Activated CD4-positive, alpha-beta memory T cell treated with anti-CD3 and anti-CD28 coated beads for 36 hours (primary cell): ENCODE results near the gene ST6GALNAC4. TPM values are rescaled to one million over a fixed set of nuclear protein-coding genes. Genes with fewer than 3 reads are reported as not detected.
A peak's percentile ranks its signal among the peaks of the same experiment; 100 is the strongest.
"Not testable (repeated sequence)": the region's sequence is repeated elsewhere in the genome, so short reads cannot be mapped to it uniquely, and the experiment has no call there.

Source experiments
- CTCF ChIA-PET: fragments of 350-600 bp; sonication (Branson Sonifier 250); formaldehyde crosslinking; loops from one replicate; lab custom pipeline; 2021; ENCODE audit warnings: antibody characterized with exemption, inconsistent platforms; lab: Charles Lee
- POLR2A ChIA-PET: fragments of 350-600 bp; sonication (Branson Sonifier 250); formaldehyde crosslinking; loops from one replicate; lab custom pipeline; 2021; ENCODE audit warnings: antibody characterized with exemption; lab: Charles Lee
- DNase-seq: peaks from one replicate; pipeline ENCODE4 v3.0.0-alpha.2; 2020
- H3K27ac Mint-ChIP-seq: one replicate; pipeline ENCODE4 v1.8.0; 2021; ENCODE audit warnings: mixed read lengths
- H3K27me3 Mint-ChIP-seq: one replicate; pipeline ENCODE4 v1.8.0; 2021; ENCODE audit warnings: mixed read lengths
- H3K36me3 Mint-ChIP-seq: one replicate; pipeline ENCODE4 v1.8.0; 2021; ENCODE audit warnings: mixed read lengths
- H3K4me1 Mint-ChIP-seq: one replicate; pipeline ENCODE4 v1.8.0; 2021; ENCODE audit warnings: low read depth, mixed read lengths
- H3K4me3 Mint-ChIP-seq: one replicate; pipeline ENCODE4 v1.8.0; 2021; ENCODE audit warnings: mild to moderate bottlenecking, mixed read lengths
- H3K9me3 Mint-ChIP-seq: one replicate; pipeline ENCODE4 v1.8.0; 2021; ENCODE audit warnings: mixed read lengths
- intact Hi-C: fragments of 100-400 bp; cut with micrococcal nuclease; formaldehyde crosslinking; loops from one replicate; pipeline ENCODE4 v1.15.1; 2023
- total RNA-seq, 2 experiments: library from RNA; stranded (reverse); gene quantifications; one replicate each; pipeline ENCODE4 v1.2.3, GENCODE V29; 2021

The ST6GALNAC4 gene
- total RNA-seq, 2 experiments from 2014 or later: 21.2 to 23.5 TPM

GRCh38 chr9:127875306-127875966, 41.4 kb downstream of the ST6GALNAC4 start:
- POLR2A ChIA-PET: no interaction called here

GRCh38 chr9:127874301-127875221, 42.3 kb downstream of the ST6GALNAC4 start:
- CTCF ChIA-PET: interaction anchor here (1.4 kb wide), 1 partner anchor 47 kb away, joined by 6 read pairs; no protein-coding TSS in a partner anchor
- Mint-ChIP-seq H3K9me3 (no peaks in the 10 kb centered on the region), H3K27ac (no peak overlapping the region), H3K27me3 (no peaks in the 10 kb centered on the region), H3K4me1 (peaks cover 5% of the 10 kb centered on the region), H3K4me3 (no peak overlapping the region), H3K36me3 (peaks cover 2% of the 10 kb centered on the region)
- POLR2A ChIA-PET: no interaction called here
- no peak for DNase-seq
- intact Hi-C loops: no loop called here

More at GRCh38 chr9:127875306-127875966, 41.4 kb downstream of the ST6GALNAC4 start:
- H3K36me3 Mint-ChIP-seq: peaks cover 2% of the 10 kb centered on the region
- no peak overlapping the region for H3K4me3 Mint-ChIP-seq
- no peak overlapping the region for H3K27ac Mint-ChIP-seq
- no peak for DNase-seq
- H3K9me3 Mint-ChIP-seq: no peaks in the 10 kb centered on the region
- CTCF ChIA-PET: interaction anchor here (1.0 kb wide), 1 partner anchor 45 kb away, joined by 3 read pairs; no protein-coding TSS in a partner anchor
- intact Hi-C loops: no loop called here
- peaks cover 5% of the 10 kb centered on the region for H3K4me1 Mint-ChIP-seq
- no peaks in the 10 kb centered on the region for H3K27me3 Mint-ChIP-seq

GRCh38 chr9:127873886-127874285, 43.0 kb downstream of the ST6GALNAC4 start:
- ChIA-PET CTCF (interaction anchor here (1.4 kb wide), 1 partner anchor 48 kb away, joined by 6 read pairs; no protein-coding TSS in a partner anchor), POLR2A (no interaction called here)
- Mint-ChIP-seq H3K36me3 (no peaks in the 10 kb centered on the region), H3K9me3 (no peaks in the 10 kb centered on the region), H3K27me3 (no peaks in the 10 kb centered on the region), H3K4me3 (no peak overlapping the region), H3K4me1 (peaks cover 2% of the 10 kb centered on the region), H3K27ac (no peak overlapping the region)
- intact Hi-C loops: no loop called here
- no peak for DNase-seq

GRCh38 chr9:127873223-127873691, 43.6 kb downstream of the ST6GALNAC4 start:
- Mint-ChIP-seq H3K27ac (no peak overlapping the region), H3K9me3 (no peaks in the 10 kb centered on the region), H3K4me1 (peaks cover 2% of the 10 kb centered on the region), H3K27me3 (no peaks in the 10 kb centered on the region), H3K4me3 (no peak overlapping the region), H3K36me3 (no peaks in the 10 kb centered on the region)
- intact Hi-C loops: no loop called here
- ChIA-PET CTCF (interaction anchor here (1.4 to 4.5 kb wide), 3 partner anchors 9 to 48 kb away, joined by 5 to 53 read pairs (median 6); no protein-coding TSS in a partner anchor), POLR2A (no interaction called here)
- no peak for DNase-seq

- intact Hi-C loops: no loop called here
- ChIA-PET CTCF (interaction anchor here (1.1 to 4.5 kb wide), 3 partner anchors 10 to 48 kb away, joined by 5 to 53 read pairs (median 5); no protein-coding TSS in a partner anchor), POLR2A (no interaction called here)
- Mint-ChIP-seq H3K36me3 (no peaks in the 10 kb centered on the region), H3K27ac (no peak overlapping the region), H3K9me3 (no peaks in the 10 kb centered on the region), H3K27me3 (no peaks in the 10 kb centered on the region), H3K4me1 (peaks cover 2% of the 10 kb centered on the region), H3K4me3 (no peak overlapping the region)
- no peak for DNase-seq
Observed at GRCh38 chr9:127872369-127873222, 44.2 kb downstream of the ST6GALNAC4 start.

GRCh38 chr9:127871531-127871930, 45.3 kb downstream of the ST6GALNAC4 start:
- no peaks in the 10 kb centered on the region for H3K27me3 Mint-ChIP-seq
- no peak overlapping the region for H3K4me3 Mint-ChIP-seq
- ChIA-PET CTCF (interaction anchor here (1.6 to 6.9 kb wide), 4 partner anchors 11 to 297 kb away, joined by 3 to 84 read pairs (median 36); partner anchors contain the start of gene TOR2A), POLR2A (no interaction called here)
- DNase-seq: no peak
- no peaks in the 10 kb centered on the region for H3K36me3 Mint-ChIP-seq
- H3K9me3 Mint-ChIP-seq: no peaks in the 10 kb centered on the region
- H3K4me1 Mint-ChIP-seq: no peaks in the 10 kb centered on the region
- intact Hi-C loops: no loop called here
- no peak overlapping the region for H3K27ac Mint-ChIP-seq

- no peak overlapping the region for H3K4me3 Mint-ChIP-seq
- H3K36me3 Mint-ChIP-seq: no peaks in the 10 kb centered on the region
- peaks cover 2% of the 10 kb centered on the region for H3K4me1 Mint-ChIP-seq
- H3K9me3 Mint-ChIP-seq: no peaks in the 10 kb centered on the region
- H3K27me3 Mint-ChIP-seq: no peaks in the 10 kb centered on the region
- ChIA-PET POLR2A (no interaction called here), CTCF (interaction anchor here (1.0 to 6.9 kb wide), 24 partner anchors 8 to 368 kb away, joined by 3 to 84 read pairs (median 8); partner anchors contain the start of genes AK1 and TOR2A)
- intact Hi-C loops: loop anchor here (1.0 kb wide), 1 partner anchor 136 kb away; the partner anchor contains the start of gene TOR2A
- no peak overlapping the region for H3K27ac Mint-ChIP-seq
- DNase-seq: no peak
Observed at GRCh38 chr9:127870887-127871286, 46.0 kb downstream of the ST6GALNAC4 start.

GRCh38 chr9:127870153-127870491, 46.7 kb downstream of the ST6GALNAC4 start:
- H3K4me1 Mint-ChIP-seq, DNase-seq, H3K27ac Mint-ChIP-seq, H3K4me3 Mint-ChIP-seq, H3K27me3 Mint-ChIP-seq, H3K36me3 Mint-ChIP-seq, H3K9me3 Mint-ChIP-seq: not testable (repeated sequence)
- intact Hi-C loops: loop anchor here (1.0 kb wide), 1 partner anchor 135 kb away; the partner anchor contains the start of gene TOR2A
- CTCF ChIA-PET: interaction anchor here (0.6 to 6.9 kb wide), 68 partner anchors 8 to 879 kb away, joined by 3 to 84 read pairs (median 5); partner anchors contain the start of genes AK1, CDK9, ENG and FPGS
- POLR2A ChIA-PET: interaction anchor here (1.2 kb wide), 1 partner anchor 136 kb away, joined by 4 read pairs; no protein-coding TSS in a partner anchor

- Mint-ChIP-seq H3K4me1 (peaks cover 13% of the 10 kb centered on the region), H3K9me3 (no peaks in the 10 kb centered on the region), H3K27ac (no peak overlapping the region), H3K27me3 (no peaks in the 10 kb centered on the region), H3K36me3 (no peaks in the 10 kb centered on the region), H3K4me3 (no peak overlapping the region)
- intact Hi-C loops: loop anchor here (1.0 to 5.0 kb wide), 2 partner anchors 43 to 134 kb away; partner anchors contain the start of gene TOR2A
- CTCF ChIA-PET: interaction anchor here (0.6 to 6.9 kb wide), 75 partner anchors 9 to 366 kb away, joined by 3 to 84 read pairs (median 4); partner anchors contain the start of genes AK1, CDK9, ENG and FPGS
- DNase-seq: peak; percentile 89
- POLR2A ChIA-PET: interaction anchor here (1.2 to 1.3 kb wide), 2 partner anchors 14 to 135 kb away, joined by 4 read pairs; no protein-coding TSS in a partner anchor
Observed at GRCh38 chr9:127869310-127870152, 47.3 kb downstream of the ST6GALNAC4 start.

GRCh38 chr9:127868278-127868902, 48.5 kb downstream of the ST6GALNAC4 start:
- H3K27me3 Mint-ChIP-seq: no peaks in the 10 kb centered on the region
- H3K9me3 Mint-ChIP-seq: no peaks in the 10 kb centered on the region
- DNase-seq: no peak
- CTCF ChIA-PET: interaction anchor here (1.3 to 6.9 kb wide), 15 partner anchors 14 to 343 kb away, joined by 3 to 84 read pairs (median 13); partner anchors contain the start of genes CDK9, FPGS, ST6GALNAC4 and TOR2A
- no peak overlapping the region for H3K27ac Mint-ChIP-seq
- no peaks in the 10 kb centered on the region for H3K36me3 Mint-ChIP-seq
- no peak overlapping the region for H3K4me3 Mint-ChIP-seq
- H3K4me1 Mint-ChIP-seq: peaks cover 13% of the 10 kb centered on the region
- intact Hi-C loops: loop anchor here (5.0 kb wide), 1 partner anchor 44 kb away; no protein-coding TSS in a partner anchor
- POLR2A ChIA-PET: interaction anchor here (1.3 kb wide), 1 partner anchor 13 kb away, joined by 4 read pairs; no protein-coding TSS in a partner anchor
